NCI-H524 (cell line): Measurements from ENCODE around the gene ALOX5.
"Not testable (repeated sequence)": the region's sequence is repeated elsewhere in the genome, so short reads cannot be mapped to it uniquely, and the experiment has no call there.

ENCODE experiments used
- DNase-seq, 2 experiments: peaks; one replicate each; lab custom pipeline; 2025; lab: John Stamatoyannopoulos, UW

Gene ALOX5

DNA sequence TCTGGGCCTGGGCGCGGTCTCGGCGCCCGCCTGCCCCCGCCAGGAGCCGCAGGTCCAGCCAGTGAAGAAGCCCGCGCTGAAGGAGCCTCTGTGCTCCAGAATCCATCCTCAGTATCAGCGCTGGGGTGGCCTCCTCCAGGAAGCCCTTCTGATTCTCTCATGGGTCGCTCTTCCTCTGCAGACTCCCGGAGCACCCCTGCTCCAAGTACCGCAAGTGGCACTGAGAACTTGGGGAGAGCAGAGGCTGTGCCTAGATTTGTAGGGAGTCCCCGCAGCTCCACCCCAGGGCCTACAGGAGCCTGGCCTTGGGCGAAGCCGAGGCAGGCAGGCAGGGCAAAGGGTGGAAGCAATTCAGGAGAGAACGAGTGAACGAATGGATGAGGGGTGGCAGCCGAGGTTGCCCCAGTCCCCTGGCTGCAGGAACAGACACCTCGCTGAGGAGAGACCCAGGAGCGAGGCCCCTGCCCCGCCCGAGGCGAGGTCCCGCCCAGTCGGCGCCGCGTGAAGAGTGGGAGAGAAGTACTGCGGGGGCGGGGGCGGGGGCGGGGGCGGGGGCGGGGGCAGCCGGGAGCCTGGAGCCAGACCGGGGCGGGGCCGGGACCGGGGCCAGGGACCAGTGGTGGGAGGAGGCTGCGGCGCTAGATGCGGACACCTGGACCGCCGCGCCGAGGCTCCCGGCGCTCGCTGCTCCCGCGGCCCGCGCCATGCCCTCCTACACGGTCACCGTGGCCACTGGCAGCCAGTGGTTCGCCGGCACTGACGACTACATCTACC, at the start of gene ALOX5:
TSS of gene ALOX5 (plus strand) at position 641 of the 774 bp plus-strand sequence. CDS start at position 705, 64 bp downstream.
- DNase-seq: peak; percentile 35 to 61

DNA sequence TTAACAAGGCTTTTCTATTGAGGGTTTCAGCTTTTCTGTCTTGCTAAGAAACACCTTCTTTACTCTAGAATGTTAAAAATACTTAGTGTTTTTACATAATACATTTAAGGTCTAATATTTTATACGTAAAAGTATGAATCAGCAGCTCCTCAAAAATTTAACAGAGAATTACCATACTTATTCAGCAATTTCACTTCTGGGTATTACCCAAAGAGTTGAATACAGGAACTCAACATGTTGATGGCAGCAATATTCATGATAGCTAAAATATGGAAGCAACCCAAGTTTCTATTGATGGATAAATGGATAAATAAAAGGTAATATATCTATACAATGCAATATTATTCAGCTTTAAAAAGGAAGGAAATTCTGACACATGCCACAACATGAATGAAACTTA, 48.9 kb upstream of the ALOX5 start:
- no peak for DNase-seq

- not testable (repeated sequence) for DNase-seq
Observed at GRCh38 chr10:45326864-45327263, 47.2 kb upstream of the ALOX5 start.

- DNase-seq: not testable (repeated sequence)
Observed at GRCh38 chr10:45331824-45332223, 42.2 kb upstream of the ALOX5 start.

GRCh38 chr10:45339894-45340293, 34.1 kb upstream of the ALOX5 start:
- DNase-seq: no peak

GRCh38 chr10:45340420-45340819, 33.6 kb upstream of the ALOX5 start:
- DNase-seq: not testable (repeated sequence)

- not testable (repeated sequence) for DNase-seq
Observed at GRCh38 chr10:45346652-45347335, 27.2 kb upstream of the ALOX5 start.

- not testable (repeated sequence) for DNase-seq
Observed at GRCh38 chr10:45347464-45347863, 26.6 kb upstream of the ALOX5 start.

- not testable (repeated sequence) for DNase-seq
Observed at GRCh38 chr10:45348196-45348765, 25.7 kb upstream of the ALOX5 start.

GRCh38 chr10:45353186-45353585, 20.8 kb upstream of the ALOX5 start:
- DNase-seq: no peak

DNA sequence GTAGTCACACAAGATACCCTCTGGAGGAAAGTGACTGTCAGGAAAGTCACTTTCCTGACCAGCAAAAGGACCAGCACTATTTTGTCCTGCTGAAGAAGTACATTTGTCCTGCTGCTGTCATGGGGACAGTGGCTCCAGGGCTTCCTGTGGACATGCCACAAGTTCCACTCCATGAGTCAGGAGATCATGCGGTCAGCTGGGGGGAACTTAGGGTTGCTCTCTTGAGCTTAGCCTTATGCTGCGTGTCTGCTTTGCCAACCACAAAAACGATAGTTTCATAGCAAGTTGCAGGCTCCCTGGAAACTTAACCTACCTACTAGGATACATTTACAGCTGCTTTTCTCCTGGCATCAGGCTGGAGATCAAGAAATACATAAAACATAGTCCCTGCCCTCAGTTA, 19.8 kb upstream of the ALOX5 start:
- DNase-seq: no peak

GRCh38 chr10:45355494-45355893, 18.5 kb upstream of the ALOX5 start:
- no peak for DNase-seq

DNA sequence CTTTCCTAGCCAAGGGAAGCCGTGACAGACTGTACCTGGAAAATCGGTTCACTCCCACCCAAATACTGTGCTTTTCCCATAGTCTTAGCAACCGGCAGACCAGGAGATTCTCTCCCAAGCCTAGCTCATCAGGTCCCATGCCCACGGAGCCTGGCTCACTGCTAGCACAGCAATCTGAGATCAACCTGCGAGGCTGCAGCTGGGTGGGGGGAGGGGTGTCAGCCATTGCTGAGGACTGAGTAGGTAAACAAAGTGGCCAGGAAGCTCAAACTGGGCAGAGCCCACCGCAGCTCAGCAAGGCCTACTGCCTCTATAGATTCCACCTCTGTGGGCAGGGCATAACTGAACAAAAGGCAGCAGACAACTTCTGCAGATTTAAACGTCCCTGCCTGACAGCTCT, 15.1 kb upstream of the ALOX5 start:
- not testable (repeated sequence) for DNase-seq

DNA sequence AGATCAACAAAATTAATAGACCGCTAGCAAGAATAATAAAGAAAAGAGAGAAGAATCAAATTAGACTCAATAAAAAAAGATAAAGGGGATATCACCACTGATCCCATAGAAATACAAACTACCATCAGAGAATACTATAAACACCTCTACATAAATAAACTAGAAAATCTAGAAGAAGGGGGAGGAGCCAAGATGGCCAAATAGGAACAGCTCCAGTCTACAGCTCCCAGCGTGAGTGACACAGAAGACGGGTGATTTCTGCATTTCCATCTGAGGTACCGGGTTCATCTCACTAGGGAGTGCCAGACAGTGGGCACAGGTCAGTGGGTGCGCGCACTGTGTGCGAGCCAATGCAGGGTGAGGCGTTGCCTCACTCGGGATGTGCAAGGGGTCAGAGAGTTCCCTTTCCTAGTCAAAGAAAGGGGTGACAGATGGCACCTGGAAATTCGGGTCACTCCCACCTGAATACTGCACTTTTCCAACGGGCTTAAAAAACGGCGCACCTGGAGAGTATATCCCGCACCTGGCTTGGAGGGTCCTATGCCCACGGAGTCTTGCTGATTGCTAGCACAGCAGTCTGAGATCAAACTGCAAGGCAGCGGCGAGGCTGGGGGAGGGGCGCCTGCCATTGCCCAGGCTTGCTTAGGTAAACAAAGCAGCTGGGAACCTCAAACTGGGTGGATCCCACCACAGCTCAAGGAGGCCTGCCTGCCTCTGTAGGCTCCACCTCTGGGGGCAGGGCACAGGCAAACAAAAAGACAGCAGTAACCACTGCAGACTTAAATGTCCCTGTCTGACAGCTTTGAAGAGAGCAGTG, 11.8 kb upstream of the ALOX5 start:
- DNase-seq: not testable (repeated sequence)

DNA sequence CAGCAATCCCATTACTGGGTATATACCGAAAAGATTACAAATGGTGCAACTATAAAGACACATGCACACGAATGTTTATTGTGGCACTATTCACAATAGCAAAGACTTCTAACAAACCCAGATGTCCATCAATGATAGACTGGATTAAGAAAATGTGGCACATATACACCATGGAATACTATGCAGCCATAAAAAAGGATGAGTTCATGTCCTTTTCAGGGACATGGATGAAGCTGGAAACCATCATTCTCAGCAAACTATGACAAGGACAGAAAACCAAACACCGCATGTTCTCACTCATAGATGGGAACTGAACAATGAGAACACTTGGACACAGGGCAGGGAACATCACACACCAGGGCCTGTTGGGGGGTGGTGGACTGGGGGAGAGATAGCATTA, 6.4 kb upstream of the ALOX5 start:
- not testable (repeated sequence) for DNase-seq

DNA sequence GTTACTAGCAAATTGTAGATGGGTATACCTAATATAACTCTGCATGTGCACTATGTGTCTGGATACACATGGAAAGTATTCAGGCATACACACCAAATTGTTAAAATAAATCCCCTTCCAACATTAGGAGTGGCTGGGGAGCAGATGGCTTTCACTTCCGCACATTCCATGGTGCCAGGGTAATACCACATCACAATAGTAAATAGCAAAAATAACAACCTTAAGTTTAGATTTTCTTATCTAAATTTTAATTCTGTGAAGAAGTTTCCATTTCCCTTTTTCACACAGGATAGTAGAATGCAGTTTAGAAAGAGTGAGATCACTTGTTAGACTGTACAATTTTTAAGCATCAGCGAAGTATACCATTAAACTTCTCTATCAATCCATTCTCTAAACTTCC, 5.8 kb upstream of the ALOX5 start:
- no peak for DNase-seq

DNA sequence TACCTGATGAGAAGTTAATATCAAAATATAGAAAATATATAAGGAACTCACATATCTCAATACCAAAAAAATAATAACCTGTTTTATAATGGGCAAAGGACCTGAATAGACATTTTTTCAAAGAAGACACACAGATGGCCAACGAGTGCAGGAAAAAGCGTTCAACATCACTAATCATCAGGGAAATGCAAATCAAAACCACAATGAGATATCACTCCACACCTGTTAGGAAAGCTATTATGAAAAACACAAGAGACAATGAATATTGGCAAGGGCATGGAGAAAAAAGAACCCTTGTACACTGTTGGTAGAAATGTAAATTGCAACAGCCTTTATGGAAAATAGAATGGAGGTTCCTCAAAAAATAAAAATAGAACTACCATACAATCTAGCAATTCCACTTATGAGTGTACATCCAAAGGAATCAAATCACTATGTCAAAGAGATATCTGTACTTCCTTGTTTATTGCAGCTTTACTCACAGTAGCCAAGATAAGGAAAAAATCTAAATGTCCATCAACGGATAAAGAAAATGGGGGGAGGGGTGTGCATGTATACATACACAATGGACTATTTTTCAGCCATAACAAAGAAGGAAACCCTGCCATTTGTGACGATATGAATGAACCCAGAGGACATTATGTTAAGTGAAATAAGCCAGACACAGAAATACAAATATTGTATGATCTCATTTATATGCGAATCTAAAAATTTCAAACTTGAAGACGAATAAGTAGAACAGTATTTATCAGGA, 3.6 kb upstream of the ALOX5 start:
- DNase-seq: peak in 1 of 2 experiments; percentile 1

DNA sequence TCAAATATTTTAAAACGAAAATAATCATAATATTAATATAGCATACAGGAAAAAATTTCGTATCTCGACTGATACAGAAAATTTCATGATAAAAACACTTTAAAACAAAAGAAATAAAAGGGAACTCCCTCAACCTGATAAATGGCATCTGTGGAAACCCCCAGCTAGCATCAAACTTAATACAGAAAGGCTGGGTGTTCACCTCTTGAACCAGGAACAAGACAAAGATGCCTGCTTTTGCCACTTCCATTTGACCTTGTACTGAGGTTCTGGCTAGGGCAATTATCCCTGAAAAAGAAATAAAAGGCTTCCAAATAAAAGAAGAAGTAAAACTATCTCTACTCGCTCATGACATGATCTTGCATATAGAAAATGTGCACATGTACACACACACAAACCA, 2.5 kb upstream of the ALOX5 start:
- no peak for DNase-seq

DNA sequence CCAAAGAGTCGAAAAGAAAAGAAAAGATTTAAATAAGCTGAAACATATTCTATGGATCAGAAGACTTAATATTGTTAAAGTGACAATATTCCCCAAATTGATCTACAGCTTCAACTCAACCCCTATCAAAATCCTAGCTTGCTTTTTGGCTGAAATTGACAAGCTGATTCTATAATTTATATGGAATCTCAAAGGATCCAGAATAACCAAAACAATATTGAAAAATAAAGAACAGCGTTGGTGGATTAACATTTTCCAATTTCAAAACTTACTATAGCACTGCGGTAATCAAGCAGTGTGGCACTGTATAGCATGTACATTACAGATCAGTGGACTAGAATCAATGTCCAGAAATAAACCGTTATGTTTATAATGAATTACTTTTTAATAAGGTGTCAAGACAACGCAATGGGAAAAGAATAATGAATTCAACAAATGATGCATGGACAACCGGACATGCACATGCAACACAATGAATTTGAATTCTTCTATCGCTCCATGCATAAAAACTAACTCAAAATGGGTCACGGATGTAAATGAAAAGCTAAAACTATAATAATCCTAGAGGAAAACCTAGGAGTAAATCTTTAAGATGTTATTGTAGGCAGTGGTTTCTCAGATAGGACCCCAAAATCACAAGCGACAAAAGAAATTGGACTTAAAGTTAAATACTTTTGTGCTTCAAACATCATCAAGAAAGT, 1.6 kb upstream of the ALOX5 start:
- no peak for DNase-seq

DNA sequence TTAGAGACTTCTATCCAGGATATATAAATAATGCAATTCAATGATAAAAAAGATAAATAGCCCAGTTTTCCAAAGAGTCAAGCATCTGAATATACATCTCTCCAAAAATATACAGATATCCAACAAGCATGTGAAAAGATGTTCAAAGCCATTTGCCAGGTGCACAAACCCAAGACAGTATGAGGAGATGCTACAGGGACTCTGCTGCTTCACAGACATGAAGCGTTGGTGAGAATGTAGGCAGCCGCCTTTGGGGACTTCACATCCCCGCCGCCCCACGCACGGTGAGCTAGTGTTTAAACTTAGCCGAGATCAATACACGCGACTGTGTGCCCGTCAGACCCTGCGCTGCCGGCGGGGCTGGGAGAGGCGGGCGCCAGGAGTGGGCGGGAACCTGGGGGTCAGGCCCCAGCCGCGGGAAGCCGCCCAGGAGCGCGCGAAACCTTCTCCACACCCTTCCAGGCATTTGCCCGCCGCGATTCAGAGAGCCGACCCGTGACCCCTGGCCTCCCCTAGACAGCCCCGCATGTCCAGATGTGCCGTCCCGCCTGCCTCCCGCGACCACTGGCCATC, 927 bp upstream of the ALOX5 start:
- peak in 1 of 2 experiments; percentile 30 for DNase-seq
